ENCODE measurements around the gene UMODL1. TPM values are rescaled to one million over a fixed set of nuclear protein-coding genes. Genes with fewer than 3 reads are reported as not detected.

The UMODL1 gene
- total and polyA plus RNA-seq, 10 donors: 0.02 to 0.85 (median 0.09) TPM; not detected in 3

DNA sequence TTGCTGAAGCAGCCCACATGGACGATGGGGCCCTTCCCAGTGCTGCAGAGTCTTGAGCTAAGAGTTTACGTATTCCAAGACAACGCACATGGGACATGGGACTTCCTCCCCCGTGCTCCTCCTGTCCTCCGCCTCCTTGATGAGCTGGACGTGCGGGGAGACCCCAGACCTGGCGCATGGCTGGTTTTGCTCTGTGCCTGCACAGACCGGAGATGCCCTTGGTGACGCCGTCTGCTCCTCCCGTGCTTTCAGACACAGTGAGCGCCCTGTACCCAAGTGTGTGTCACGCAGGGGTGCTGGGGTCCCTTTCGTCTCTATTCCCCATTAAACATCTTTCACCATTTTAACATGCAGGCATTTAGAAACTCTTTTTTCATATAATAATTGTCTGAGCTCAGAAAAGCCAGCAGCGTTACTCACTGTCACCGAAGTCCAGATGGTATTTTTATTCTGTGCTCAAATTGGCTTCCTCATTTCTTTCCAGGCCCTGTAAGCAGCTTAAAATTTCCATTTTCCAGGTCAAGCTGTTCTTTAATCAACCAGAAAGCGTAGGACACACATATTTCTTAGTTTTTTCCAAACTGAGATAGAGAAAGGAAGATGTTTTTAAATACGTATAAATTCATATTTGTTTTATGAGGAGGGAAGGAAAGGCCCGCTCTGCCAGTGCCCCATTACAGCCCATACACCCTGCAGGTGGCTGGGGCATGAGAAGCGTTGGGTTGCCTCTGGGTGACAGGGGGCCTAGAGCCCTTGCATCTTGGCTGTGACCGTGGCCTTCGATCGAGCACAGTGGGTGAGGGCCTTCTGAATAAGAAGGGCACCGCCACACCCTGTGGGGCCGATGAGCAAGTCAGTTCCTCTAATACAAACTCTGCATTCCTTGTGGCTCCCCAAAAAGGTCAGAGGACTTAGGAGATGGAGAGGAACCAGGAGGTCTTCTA is 43.0 kb upstream of the UMODL1 start:
- H3K4me3 ChIP-seq: no peak overlapping the region
- TF ChIP-seq POLR2AphosphoS5 (IDR thresholded peaks at IDR 0.05) (no peak), POLR2A (IDR thresholded peaks at IDR 0.05) (no peak)
- WGBS, 5 donors: 75 to 86% (median 78%) methylated on average over 24 to 26 of the region's 26 CpGs
- H3K36me3 ChIP-seq: no peaks in the 10 kb centered on the region
- peak overlapping the region in 2 of 8 donors; percentile 55 to 57 for H3K27ac ChIP-seq
- no peak for DNase-seq
- intact Hi-C loops (cut with DNase I; ENCODE audit: low total_unique reads): no loop called here
- H3K9me3 ChIP-seq: no peaks in the 10 kb centered on the region
- no peaks in the 10 kb centered on the region for H3K27me3 ChIP-seq (replicated peaks in 1 of 7)
- H3K4me1 ChIP-seq: peaks cover 0 to 5% (median 0%) of the 10 kb centered on the region in 6 donors

- Histone ChIP-seq H3K36me3 (no peaks in the 10 kb centered on the region), H3K27ac (peak overlapping the region in 2 of 8 donors; percentile 55 to 57), H3K4me3 (no peak overlapping the region), H3K9me3 (no peaks in the 10 kb centered on the region), H3K4me1 (peaks cover 0 to 5% (median 0%) of the 10 kb centered on the region in 6 donors), H3K27me3 (replicated peaks in 1 of 7) (no peaks in the 10 kb centered on the region)
- TF ChIP-seq POLR2A (IDR thresholded peaks at IDR 0.05) (no peak), POLR2AphosphoS5 (IDR thresholded peaks at IDR 0.05) (no peak), CTCF (IDR thresholded peaks at IDR 0.05 in 8 of 11, conservative IDR thresholded peaks at IDR 0.05 in 3 of 11) (no peak)
- 46 to 67% (median 57%) methylated on average over 9 of the region's 9 CpGs for WGBS, 5 donors
- intact Hi-C loops (cut with DNase I; ENCODE audit: low total_unique reads): no loop called here
- DNase-seq: no peak
These were observed 42.2 kb upstream of the UMODL1 start for GRCh38 chr21:42028766-42029425.

DNA sequence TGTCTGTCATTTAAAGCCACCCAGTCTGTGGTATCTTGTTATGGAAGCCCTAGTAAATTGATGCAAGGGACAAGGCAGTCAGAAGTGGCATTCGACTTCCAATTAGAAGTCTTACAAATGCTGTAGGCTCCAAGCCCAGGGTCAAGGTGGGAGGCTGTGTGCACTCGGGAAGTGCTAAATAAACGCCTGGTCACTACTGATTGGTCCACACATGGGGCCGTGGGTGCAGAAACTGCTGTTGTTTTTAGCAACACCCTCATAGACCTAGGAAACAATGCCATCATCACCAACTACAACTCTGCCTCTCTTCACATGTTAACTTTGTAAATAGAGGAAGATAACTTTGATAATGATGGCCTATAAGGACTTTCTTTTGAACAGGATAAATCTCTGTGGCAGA is 40.8 kb upstream of the UMODL1 start:
- no peak for TF ChIP-seq POLR2AphosphoS5 (IDR thresholded peaks at IDR 0.05)
- TF ChIP-seq POLR2A (IDR thresholded peaks at IDR 0.05): no peak
- no peak for TF ChIP-seq CTCF (IDR thresholded peaks at IDR 0.05 in 8 of 11, conservative IDR thresholded peaks at IDR 0.05 in 3 of 11)
- intact Hi-C loops (cut with DNase I; ENCODE audit: low total_unique reads): no loop called here
- no peak overlapping the region for H3K27ac ChIP-seq
- H3K9me3 ChIP-seq: no peaks in the 10 kb centered on the region
- no peak overlapping the region for H3K4me3 ChIP-seq
- WGBS, 5 donors: 80 to 91% (median 86%) methylated on average over 4 of the region's 4 CpGs
- no peaks in the 10 kb centered on the region for H3K4me1 ChIP-seq
- DNase-seq: no peak
- no peaks in the 10 kb centered on the region for H3K27me3 ChIP-seq (replicated peaks in 1 of 7)
- H3K36me3 ChIP-seq: no peaks in the 10 kb centered on the region

- TF ChIP-seq CTCF (IDR thresholded peaks at IDR 0.05 in 8 of 11, conservative IDR thresholded peaks at IDR 0.05 in 3 of 11) (no peak), POLR2A (IDR thresholded peaks at IDR 0.05) (no peak), POLR2AphosphoS5 (IDR thresholded peaks at IDR 0.05) (no peak)
- Histone ChIP-seq H3K4me3 (no peak overlapping the region), H3K36me3 (no peaks in the 10 kb centered on the region), H3K27me3 (replicated peaks in 1 of 7) (no peaks in the 10 kb centered on the region), H3K4me1 (no peaks in the 10 kb centered on the region), H3K27ac (no peak overlapping the region), H3K9me3 (no peaks in the 10 kb centered on the region)
- intact Hi-C loops (cut with DNase I; ENCODE audit: low total_unique reads): no loop called here
- DNase-seq: no peak
- 80 to 90% (median 86%) methylated on average over 9 of the region's 9 CpGs for WGBS, 5 donors
These were observed 39.9 kb upstream of the UMODL1 start for GRCh38 chr21:42031241-42031640.
